ENCODE results near the gene SYNE2.

The SYNE2 gene

GRCh38 chr14:63874223-63874622 lies 21.4 kb downstream of the SYNE2 start:
- ChIA-PET POLR2A (no interaction called here), CTCF (no interaction called here)
- no peak for TF ChIP-seq CTCF (IDR thresholded peaks at IDR 0.05; ENCODE audit: insufficient read depth, low read length, missing control alignments)
- DNase-seq (ENCODE audit: low read depth, low spot score) = no peak
- no peak overlapping the region for H3K4me3 ChIP-seq (ENCODE audit: low read depth, low read length)

DNA sequence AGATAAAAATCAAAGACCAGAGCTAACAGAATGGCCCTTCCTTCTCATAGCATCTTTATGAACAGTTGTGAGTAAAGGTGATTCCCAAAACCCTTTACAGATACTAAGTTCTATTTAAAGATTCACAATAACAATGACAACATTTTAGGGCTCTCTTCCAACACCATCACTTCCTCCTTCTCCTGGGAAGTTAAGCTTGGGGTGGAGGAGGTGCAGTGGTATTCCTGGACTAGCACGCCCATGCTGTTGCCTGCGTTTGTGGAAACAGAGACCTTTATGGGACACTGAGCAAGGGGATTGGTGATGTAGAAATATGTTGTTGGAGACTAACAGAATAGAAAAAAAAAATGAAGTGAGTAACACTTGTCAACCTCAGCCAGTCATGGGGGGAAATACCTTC lies 22.5 kb downstream of the SYNE2 start:
- TF ChIP-seq CTCF (IDR thresholded peaks at IDR 0.05; ENCODE audit: insufficient read depth, low read length, missing control alignments) = no peak
- ChIA-PET CTCF (no interaction called here), POLR2A (no interaction called here)
- no peak overlapping the region for H3K4me3 ChIP-seq (ENCODE audit: low read depth, low read length)
- DNase-seq (ENCODE audit: low read depth, low spot score) = no peak

DNA sequence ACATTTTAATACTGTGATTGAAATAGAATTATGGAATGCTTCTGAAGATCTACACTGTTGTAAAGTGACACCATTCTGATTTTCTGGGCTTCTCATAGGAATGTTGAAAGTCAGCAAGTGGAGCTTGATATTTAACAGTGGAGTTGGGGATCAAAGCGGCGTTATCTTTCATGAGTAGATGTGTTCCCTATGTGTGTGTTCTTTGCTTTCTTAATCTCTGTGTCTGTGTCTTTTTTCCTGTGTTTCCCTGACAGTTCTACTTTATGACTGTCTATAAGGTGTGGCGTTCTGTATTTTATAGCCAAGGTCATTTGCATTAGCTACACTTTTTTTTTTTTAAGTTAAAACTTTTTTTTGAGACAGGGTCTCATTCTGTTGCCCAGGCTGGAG lies 24.7 kb downstream of the SYNE2 start:
- ChIA-PET CTCF (interaction anchor here (0.9 to 1.2 kb wide), 3 partner anchors 9 to 14 kb away, joined by 3 to 4 read pairs (median 3); no protein-coding TSS in a partner anchor), POLR2A (no interaction called here)

DNA sequence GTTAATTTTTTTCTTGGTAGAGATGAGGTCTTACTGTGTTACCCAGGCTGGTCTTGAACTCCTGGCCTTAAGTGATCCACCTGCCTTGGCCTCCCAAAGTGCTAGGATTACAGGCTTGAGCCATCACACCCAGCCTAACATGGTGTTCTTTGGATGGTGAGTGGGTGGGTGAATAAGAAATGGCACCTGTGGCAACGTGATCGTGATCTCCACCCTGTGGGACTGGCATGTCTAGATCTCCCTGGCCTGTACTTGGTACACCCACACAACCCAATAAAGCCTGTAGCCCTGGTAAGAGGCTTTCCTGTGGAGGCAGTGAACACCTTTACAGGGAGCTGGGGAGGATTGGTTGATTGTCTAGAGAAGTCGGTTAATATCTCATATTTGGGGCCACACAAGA lies 25.2 kb downstream of the SYNE2 start:
- no peak for TF ChIP-seq CTCF (IDR thresholded peaks at IDR 0.05; ENCODE audit: insufficient read depth, low read length, missing control alignments)
- H3K4me3 ChIP-seq (ENCODE audit: low read depth, low read length) = no peak overlapping the region
- no peak for DNase-seq (ENCODE audit: low read depth, low spot score)
- ChIA-PET CTCF (interaction anchor here (0.9 kb wide), 1 partner anchor 11 kb away, joined by 3 read pairs; no protein-coding TSS in a partner anchor), POLR2A (no interaction called here)

More for the DNA sequence above, 24.7 kb downstream of the SYNE2 start:
- H3K4me3 ChIP-seq (ENCODE audit: low read depth, low read length) = no peak overlapping the region
- no peak for TF ChIP-seq CTCF (IDR thresholded peaks at IDR 0.05; ENCODE audit: insufficient read depth, low read length, missing control alignments)
- no peak for DNase-seq (ENCODE audit: low read depth, low spot score)

- POLR2A ChIA-PET = no interaction called here
- no peak for TF ChIP-seq CTCF (IDR thresholded peaks at IDR 0.05; ENCODE audit: insufficient read depth, low read length, missing control alignments)
Measured at GRCh38 chr14:63878792-63879191, 26.0 kb downstream of the SYNE2 start.

GRCh38 chr14:63881926-63882325 lies 29.1 kb downstream of the SYNE2 start:
- TF ChIP-seq CTCF (IDR thresholded peaks at IDR 0.05; ENCODE audit: insufficient read depth, low read length, missing control alignments) = no peak
- no peak overlapping the region for H3K4me3 ChIP-seq (ENCODE audit: low read depth, low read length)
- no peak for DNase-seq (ENCODE audit: low read depth, low spot score)
- ChIA-PET POLR2A (no interaction called here), CTCF (no interaction called here)

More at GRCh38 chr14:63878792-63879191, 26.0 kb downstream of the SYNE2 start:
- H3K4me3 ChIP-seq (ENCODE audit: low read depth, low read length) = no peak overlapping the region
- CTCF ChIA-PET = no interaction called here
- DNase-seq (ENCODE audit: low read depth, low spot score) = no peak
